Effector CD8-positive, alpha-beta T cell (primary cell): Measurements from ENCODE around the gene TULP1.
"Not testable (repeated sequence)": the region's sequence is repeated elsewhere in the genome, so short reads cannot be mapped to it uniquely, and the experiment has no call there.

Experiments
- DNase-seq: peaks from one replicate; lab custom pipeline; 2025; lab: John Stamatoyannopoulos, UW
- total RNA-seq, 4 experiments: gene quantifications; one replicate each; lab custom pipeline; 2026; lab: John Stamatoyannopoulos, UW

TULP1 gene
- 0 reads per million in 4 experiments for total RNA-seq

- no peak for DNase-seq
These were observed at the start of gene TULP1 for GRCh38 chr6:35512740-35513139. TULP1 (minus strand) TSS chr6:35512896; CDS start chr6:35512858, 38 bp downstream.

GRCh38 chr6:35562060-35562459 is 49.4 kb upstream of the TULP1 start:
- DNase-seq: no peak

- no peak for DNase-seq
These were observed 48.4 kb upstream of the TULP1 start for GRCh38 chr6:35561113-35561512.

- DNase-seq: no peak
These were observed 45.9 kb upstream of the TULP1 start for GRCh38 chr6:35558571-35558970.

GRCh38 chr6:35557239-35557638 is 44.5 kb upstream of the TULP1 start:
- no peak for DNase-seq

GRCh38 chr6:35554811-35555210 is 42.1 kb upstream of the TULP1 start:
- no peak for DNase-seq

- DNase-seq: no peak
These were observed 40.6 kb upstream of the TULP1 start for GRCh38 chr6:35553315-35553714.

- DNase-seq: peak; percentile 39
These were observed 39.7 kb upstream of the TULP1 start for GRCh38 chr6:35552285-35552917.

GRCh38 chr6:35550437-35550836 is 37.7 kb upstream of the TULP1 start:
- DNase-seq: no peak

GRCh38 chr6:35547676-35548075 is 35.0 kb upstream of the TULP1 start:
- DNase-seq: no peak

- no peak for DNase-seq
These were observed 32.2 kb upstream of the TULP1 start for GRCh38 chr6:35544769-35545361.

GRCh38 chr6:35543459-35544193 is 30.9 kb upstream of the TULP1 start:
- no peak for DNase-seq

- DNase-seq: no peak
These were observed 29.1 kb upstream of the TULP1 start for GRCh38 chr6:35541836-35542235.

- DNase-seq: no peak
These were observed 26.5 kb upstream of the TULP1 start for GRCh38 chr6:35539223-35539622.

GRCh38 chr6:35535847-35536246 is 23.2 kb upstream of the TULP1 start:
- DNase-seq: not testable (repeated sequence)

- no peak for DNase-seq
These were observed 21.9 kb upstream of the TULP1 start for GRCh38 chr6:35534407-35535170.

GRCh38 chr6:35533981-35534380 is 21.3 kb upstream of the TULP1 start:
- DNase-seq: no peak

- no peak for DNase-seq
These were observed 19.4 kb upstream of the TULP1 start for GRCh38 chr6:35532126-35532525.

- no peak for DNase-seq
These were observed 11.8 kb upstream of the TULP1 start for GRCh38 chr6:35524380-35525020.

GRCh38 chr6:35522660-35523658 is 10.3 kb upstream of the TULP1 start:
- peak; percentile 71 for DNase-seq

- no peak for DNase-seq
These were observed 9.5 kb upstream of the TULP1 start for GRCh38 chr6:35522151-35522550.
